Effector memory CD8-positive, alpha-beta T cell (primary cell): ENCODE data around the gene SEMA6A.

Experiments used
- ATAC-seq: fragments of 150-1000 bp; cut with Tn5 transposase; replicated peaks from 2 replicates; pipeline ENCODE4 v1.10.0; 2021; ENCODE audit warnings: mild to moderate bottlenecking, moderate library complexity
- DNase-seq, 3 experiments: peaks; one replicate each; pipeline ENCODE4 v3.0.0; 2021
- H3K27ac Mint-ChIP-seq, 2 donors: one replicate each; pipeline ENCODE4 v1.8.0; 2022; ENCODE audit warnings: mild to moderate bottlenecking in 2 of 2, mixed read lengths in 2 of 2, moderate library complexity in 2 of 2
- H3K27me3 Mint-ChIP-seq, 2 donors: one replicate each; pipeline ENCODE4 v1.8.0; 2022; ENCODE audit warnings: mixed read lengths in 2 of 2
- H3K36me3 Mint-ChIP-seq: one replicate; pipeline ENCODE4 v1.8.0; 2022; ENCODE audit warnings: mild to moderate bottlenecking, moderate library complexity, mixed read lengths; ENCODE audit not compliant: insufficient read depth
- H3K4me1 Mint-ChIP-seq, 2 donors: one replicate each; pipeline ENCODE4 v1.8.0; 2022; ENCODE audit warnings: low read depth in 2 of 2, mixed read lengths in 2 of 2
- H3K4me3 Mint-ChIP-seq, 2 donors: one replicate each; pipeline ENCODE4 v1.8.0; 2022; ENCODE audit warnings: mild to moderate bottlenecking in 2 of 2, mixed read lengths in 2 of 2, moderate library complexity in 2 of 2
- H3K9me3 Mint-ChIP-seq, 2 donors: one replicate each; pipeline ENCODE4 v1.8.0; 2022; ENCODE audit warnings: mixed read lengths in 2 of 2

Gene SEMA6A

DNA sequence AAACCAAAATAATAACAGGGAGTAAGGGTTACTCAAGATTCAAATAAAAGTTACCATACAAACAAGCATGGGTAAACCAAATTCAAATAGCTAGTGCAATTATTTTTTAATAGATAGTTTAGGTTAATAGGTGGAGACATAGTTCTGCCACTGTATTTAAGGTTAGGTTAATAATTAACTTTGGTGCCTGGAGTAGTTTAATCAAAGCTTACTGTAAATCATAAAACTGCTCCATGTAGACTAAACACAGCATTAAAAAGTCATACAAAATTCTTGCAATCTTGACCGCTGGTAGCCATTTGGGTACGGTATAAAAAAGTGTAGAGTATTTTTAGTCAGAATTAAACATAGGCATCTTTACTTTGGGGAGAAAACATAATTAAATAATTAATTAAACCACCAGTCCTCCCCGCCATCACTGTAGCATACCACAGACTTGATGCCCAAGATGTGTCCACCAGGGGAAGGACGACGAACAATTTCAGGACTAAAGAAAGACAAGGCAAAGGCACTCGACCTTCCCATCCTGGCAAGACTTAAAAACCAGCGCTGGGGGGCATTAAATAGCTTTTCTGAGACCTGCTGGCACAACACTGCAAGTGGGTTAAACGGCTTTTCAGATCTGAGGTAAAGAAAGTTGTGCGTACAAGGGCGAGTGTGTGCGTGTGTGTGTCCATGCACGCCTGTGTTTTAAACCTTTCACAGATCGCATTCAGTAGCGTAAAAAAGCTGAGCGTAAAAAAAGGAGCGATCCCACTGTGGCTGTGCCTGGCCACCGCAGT, 2.9 kb downstream of the SEMA6A start:
- Mint-ChIP-seq H3K27ac (no peak overlapping the region), H3K4me1 (peaks cover 15% of the 10 kb centered on the region in 2 donors), H3K36me3 (peaks cover 2% of the 10 kb centered on the region), H3K4me3 (no peak overlapping the region), H3K27me3 (peaks cover 76 to 83% of the 10 kb centered on the region in 2 donors), H3K9me3 (peaks cover 0 to 3% of the 10 kb centered on the region in 2 donors)
- ATAC-seq (no peak), DNase-seq (no peak)

DNA sequence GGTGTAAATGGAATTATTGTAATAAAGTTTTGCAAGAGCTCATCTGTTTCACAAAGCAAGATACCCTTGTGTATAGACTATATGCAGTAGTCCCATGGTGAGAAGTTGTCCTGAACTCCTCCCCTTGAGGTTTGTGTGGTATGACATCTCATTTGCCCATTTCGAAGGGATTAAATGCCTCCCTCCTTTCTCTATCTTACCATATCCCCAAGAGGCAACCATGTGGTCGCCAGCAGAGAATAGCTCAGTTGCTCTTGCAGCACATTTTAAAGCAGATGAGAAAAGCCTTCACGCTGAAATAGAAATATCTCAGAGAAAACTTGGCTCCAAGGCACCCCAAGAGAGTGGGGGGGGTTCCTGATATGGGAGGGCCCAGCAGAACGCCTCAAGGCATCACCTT, 4.6 kb downstream of the SEMA6A start:
- Mint-ChIP-seq H3K27ac (no peak overlapping the region), H3K36me3 (peaks cover 2% of the 10 kb centered on the region), H3K4me3 (no peak overlapping the region), H3K27me3 (peaks cover 66 to 75% of the 10 kb centered on the region in 2 donors), H3K4me1 (peaks cover 7 to 9% of the 10 kb centered on the region in 2 donors), H3K9me3 (peaks cover 0 to 3% of the 10 kb centered on the region in 2 donors)
- no peak for ATAC-seq
- no peak for DNase-seq

DNA sequence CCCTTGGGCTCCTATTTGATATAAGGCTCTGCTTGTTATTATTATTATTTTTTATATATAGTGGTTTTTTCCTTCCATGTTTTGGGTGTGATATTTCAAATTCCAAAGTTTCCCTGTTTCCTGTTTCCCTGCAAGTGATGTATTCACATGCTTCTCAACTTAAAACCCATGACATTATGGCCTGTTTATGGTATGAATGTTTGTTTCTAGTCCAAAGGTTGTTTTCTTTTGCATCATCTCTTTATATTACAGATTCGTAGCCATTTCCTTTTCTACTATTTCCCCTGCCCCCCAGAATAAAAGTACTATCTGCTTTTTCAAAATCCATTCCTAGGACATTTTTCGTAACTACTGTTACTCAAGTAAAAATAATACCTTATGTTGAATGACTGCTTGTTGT, 7.5 kb downstream of the SEMA6A start:
- H3K4me1 Mint-ChIP-seq = no peaks in the 10 kb centered on the region
- DNase-seq = no peak
- H3K36me3 Mint-ChIP-seq = no peaks in the 10 kb centered on the region
- H3K27me3 Mint-ChIP-seq = peaks cover 37 to 50% of the 10 kb centered on the region in 2 donors
- peaks cover 0 to 3% of the 10 kb centered on the region in 2 donors for H3K9me3 Mint-ChIP-seq
- ATAC-seq = no peak
- no peak overlapping the region for H3K27ac Mint-ChIP-seq
- no peak overlapping the region for H3K4me3 Mint-ChIP-seq

DNA sequence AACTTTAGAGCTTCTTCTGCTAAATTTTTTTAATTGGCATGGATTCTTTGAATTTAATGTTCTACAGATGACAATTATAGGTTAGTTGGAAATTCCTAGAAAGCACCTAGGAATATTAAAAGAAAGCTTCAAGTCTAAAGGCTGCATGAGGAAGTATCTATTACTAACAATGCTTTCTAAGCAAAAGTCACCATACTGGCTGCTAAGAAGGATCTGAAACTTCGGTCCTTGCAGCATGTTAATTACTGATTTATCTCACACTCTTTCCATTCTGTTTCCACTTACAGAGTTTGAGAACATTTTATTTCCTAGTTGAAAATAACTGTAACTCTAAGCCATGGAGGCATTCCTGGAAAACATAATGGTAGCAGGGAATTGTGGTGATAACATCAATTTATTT, 8.4 kb downstream of the SEMA6A start:
- Mint-ChIP-seq H3K4me1 (peaks cover 0 to 4% of the 10 kb centered on the region in 2 donors), H3K9me3 (peaks cover 0 to 3% of the 10 kb centered on the region in 2 donors), H3K36me3 (no peaks in the 10 kb centered on the region), H3K4me3 (no peak overlapping the region), H3K27me3 (peaks cover 28 to 43% of the 10 kb centered on the region in 2 donors), H3K27ac (no peak overlapping the region)
- DNase-seq (no peak), ATAC-seq (no peak)

DNA sequence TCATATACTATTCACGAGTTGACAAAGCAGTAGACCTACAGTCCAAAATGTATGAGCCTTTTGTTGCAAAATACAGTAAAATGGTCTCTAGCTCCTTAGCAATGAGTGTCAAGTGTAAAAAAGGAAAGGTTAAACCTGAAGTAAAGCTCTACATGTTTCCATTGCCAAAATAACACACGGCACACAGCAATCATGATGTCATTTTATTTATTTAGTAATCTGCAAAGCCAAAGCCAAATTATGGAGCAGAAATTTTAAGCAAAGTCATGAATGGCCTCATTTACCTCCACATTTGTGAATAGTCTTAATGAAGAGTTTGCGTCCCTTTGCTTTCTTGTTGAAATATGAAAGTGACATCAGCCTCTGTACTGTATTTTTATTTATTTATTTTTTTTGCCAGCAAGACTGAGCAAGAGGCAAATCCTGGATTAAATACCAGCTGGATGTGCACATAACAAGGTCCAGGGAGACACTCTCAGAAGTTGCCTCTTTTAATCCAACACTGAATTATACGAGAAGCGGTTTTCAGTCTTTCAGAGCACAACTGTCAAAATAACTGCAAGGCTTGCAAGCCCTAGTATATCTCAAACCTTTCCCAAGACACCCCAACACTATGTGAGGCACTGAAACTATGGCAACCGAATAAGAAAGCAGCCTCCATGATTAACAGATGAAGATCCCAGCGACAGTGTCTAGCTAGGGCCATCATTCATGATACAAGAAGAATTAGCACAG, 9.7 kb downstream of the SEMA6A start:
- Mint-ChIP-seq H3K27me3 (peaks cover 20 to 29% of the 10 kb centered on the region in 2 donors), H3K4me3 (no peak overlapping the region), H3K36me3 (no peaks in the 10 kb centered on the region), H3K27ac (no peak overlapping the region), H3K9me3 (peaks cover 0 to 3% of the 10 kb centered on the region in 2 donors), H3K4me1 (peaks cover 0 to 4% of the 10 kb centered on the region in 2 donors)
- ATAC-seq (no peak), DNase-seq (no peak)

DNA sequence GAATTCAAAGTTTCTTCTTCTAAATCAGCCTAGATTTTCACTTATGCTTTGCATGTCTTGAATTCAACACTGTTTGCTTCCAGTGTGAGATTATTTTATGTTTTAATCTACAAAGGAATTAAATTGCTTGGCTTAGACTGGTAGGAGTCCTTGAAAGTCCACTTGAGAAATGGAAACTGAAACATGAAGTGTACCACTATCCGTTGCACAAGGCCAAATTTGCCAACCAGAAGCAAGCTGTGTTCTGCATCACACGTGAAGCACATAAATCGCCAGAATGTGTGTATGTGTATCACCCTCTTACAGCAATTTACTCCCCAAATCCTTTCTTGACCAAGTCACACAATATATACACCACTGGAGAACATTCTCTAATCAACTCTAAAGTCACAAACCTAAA, 10.3 kb downstream of the SEMA6A start:
- H3K27ac Mint-ChIP-seq = no peak overlapping the region
- no peak overlapping the region for H3K4me3 Mint-ChIP-seq
- DNase-seq = no peak
- ATAC-seq = no peak
- peaks cover 0 to 4% of the 10 kb centered on the region in 2 donors for H3K4me1 Mint-ChIP-seq
- H3K27me3 Mint-ChIP-seq = peaks cover 20 to 23% of the 10 kb centered on the region in 2 donors
- H3K9me3 Mint-ChIP-seq = peaks cover 0 to 3% of the 10 kb centered on the region in 2 donors
- H3K36me3 Mint-ChIP-seq = no peaks in the 10 kb centered on the region

DNA sequence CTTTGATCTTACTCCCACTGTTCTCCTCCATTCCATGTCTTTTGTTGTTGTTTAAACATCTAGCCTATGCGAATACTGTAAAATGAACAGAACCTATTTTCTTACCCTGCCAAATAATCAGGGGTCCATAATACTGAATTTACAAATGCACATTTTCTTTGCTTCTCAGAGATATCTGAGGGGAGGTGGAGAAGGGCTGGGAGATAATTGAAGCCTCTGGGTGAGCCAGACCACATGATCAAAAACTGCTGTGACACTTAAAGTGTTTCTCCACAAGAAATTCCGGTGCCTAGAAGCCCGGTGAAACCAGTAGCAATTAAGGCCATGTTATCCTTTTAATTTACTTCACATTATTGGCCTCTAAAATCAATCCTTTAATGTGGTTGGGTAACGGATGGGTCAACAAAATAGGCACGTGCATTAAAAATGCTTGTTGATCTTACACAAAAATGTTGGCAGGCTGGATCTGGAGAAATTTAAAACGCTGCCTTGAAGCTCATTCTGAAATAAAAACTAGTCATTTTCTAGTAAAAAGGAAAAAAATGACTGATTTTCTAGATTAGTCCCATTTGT, 10.8 kb downstream of the SEMA6A start:
- no peaks in the 10 kb centered on the region for H3K36me3 Mint-ChIP-seq
- H3K4me1 Mint-ChIP-seq = peaks cover 0 to 4% of the 10 kb centered on the region in 2 donors
- no peak overlapping the region for H3K27ac Mint-ChIP-seq
- ATAC-seq = no peak
- H3K27me3 Mint-ChIP-seq = peaks cover 18 to 19% of the 10 kb centered on the region in 2 donors
- DNase-seq = no peak
- H3K9me3 Mint-ChIP-seq = no peaks in the 10 kb centered on the region
- H3K4me3 Mint-ChIP-seq = no peak overlapping the region

DNA sequence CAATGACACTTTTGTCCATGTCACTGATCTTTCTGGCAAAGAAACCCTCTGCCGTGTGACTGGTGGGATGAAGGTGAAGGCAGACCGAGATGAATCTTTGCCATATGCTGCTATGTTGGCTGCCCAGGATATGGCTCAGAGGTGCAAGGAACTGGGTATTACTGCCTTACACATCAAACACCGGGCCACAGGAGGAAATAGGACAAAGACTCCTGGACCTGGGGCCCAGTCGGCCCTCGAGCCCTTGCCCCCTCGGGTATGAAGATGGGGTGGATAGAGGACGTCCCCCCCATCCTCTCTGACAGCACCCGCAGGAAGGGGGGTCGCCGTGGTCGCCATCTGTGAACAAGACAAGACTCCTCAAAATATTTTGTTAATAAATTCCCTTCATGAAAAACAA, 12.0 kb downstream of the SEMA6A start:
- ATAC-seq = no peak
- no peak overlapping the region for H3K4me3 Mint-ChIP-seq
- no peaks in the 10 kb centered on the region for H3K9me3 Mint-ChIP-seq
- DNase-seq = no peak
- no peak overlapping the region for H3K27ac Mint-ChIP-seq
- peaks cover 0 to 4% of the 10 kb centered on the region in 2 donors for H3K4me1 Mint-ChIP-seq
- peaks cover 12 to 16% of the 10 kb centered on the region in 2 donors for H3K27me3 Mint-ChIP-seq
- H3K36me3 Mint-ChIP-seq = no peaks in the 10 kb centered on the region

DNA sequence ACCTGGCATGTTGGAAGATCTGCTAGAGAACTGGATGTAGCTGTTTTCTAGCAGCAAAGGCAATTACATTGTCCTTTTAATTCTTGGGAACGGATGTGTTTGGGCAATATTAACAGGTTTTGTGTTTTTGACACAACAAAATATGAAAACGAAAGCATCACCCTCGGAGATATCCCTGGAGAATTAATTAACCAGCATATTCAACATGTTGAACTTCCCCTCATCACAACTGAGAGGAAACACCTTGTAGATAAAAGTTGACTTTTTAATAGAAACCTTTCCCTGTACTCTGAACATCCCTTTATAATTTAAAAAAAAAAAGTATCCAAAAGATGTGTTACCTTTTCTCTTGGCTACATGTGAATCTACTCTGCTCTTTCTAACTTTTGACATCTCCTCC, 13.0 kb downstream of the SEMA6A start:
- Mint-ChIP-seq H3K4me3 (no peak overlapping the region), H3K36me3 (no peaks in the 10 kb centered on the region), H3K27me3 (peaks cover 2 to 16% of the 10 kb centered on the region in 2 donors), H3K27ac (no peak overlapping the region), H3K9me3 (no peaks in the 10 kb centered on the region), H3K4me1 (peaks cover 0 to 4% of the 10 kb centered on the region in 2 donors)
- DNase-seq = no peak
- ATAC-seq = no peak

DNA sequence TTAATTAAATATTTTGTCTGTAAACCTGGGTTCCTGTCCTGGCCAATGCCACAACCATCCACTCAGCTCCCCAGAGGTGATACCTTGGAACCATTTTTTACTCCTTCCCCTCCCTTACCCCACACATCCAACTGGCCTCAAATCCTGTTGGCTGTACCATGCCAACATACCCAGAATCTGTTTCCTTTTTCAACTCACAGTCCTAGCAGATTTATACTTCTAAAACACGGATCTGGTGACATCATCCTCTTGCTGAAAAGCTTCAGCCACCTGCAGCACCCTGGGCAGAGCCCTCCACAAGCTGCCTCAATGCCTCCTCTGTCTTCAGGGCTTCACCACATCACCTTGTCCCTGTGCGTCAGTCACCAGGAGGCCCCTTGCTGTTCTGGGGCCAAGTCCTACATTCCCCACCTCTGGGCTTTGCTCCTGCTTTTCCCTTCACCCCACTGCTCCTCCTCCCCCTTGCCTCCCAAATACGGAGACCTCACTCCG, 14.9 kb downstream of the SEMA6A start:
- peaks cover 0 to 16% of the 10 kb centered on the region in 2 donors for H3K27me3 Mint-ChIP-seq
- no peak overlapping the region for H3K27ac Mint-ChIP-seq
- DNase-seq (no peak), ATAC-seq (no peak)
- peaks cover 0 to 4% of the 10 kb centered on the region in 2 donors for H3K4me1 Mint-ChIP-seq
- no peak overlapping the region for H3K4me3 Mint-ChIP-seq
- H3K36me3 Mint-ChIP-seq = no peaks in the 10 kb centered on the region
- no peaks in the 10 kb centered on the region for H3K9me3 Mint-ChIP-seq

DNA sequence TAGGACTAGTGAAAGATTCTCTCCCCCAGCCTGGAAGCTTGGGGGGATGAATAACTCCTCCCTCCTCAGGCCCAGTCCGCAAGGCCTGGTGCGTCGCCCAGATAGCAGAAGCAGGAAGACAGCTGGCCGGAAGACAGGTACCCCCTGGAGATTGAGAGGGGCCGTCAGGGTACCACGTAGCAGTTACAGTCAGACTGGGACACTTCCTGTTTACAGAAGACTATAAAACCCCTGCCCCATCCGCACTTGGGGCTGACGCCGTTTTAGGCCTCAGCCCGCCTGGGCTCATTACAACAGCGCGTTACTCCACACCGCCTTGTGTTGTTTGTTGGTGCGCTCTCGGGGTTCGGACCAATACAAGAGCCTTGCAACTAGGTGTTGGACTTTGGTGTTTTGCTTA, 15.4 kb downstream of the SEMA6A start:
- peaks cover 0 to 16% of the 10 kb centered on the region in 2 donors for H3K27me3 Mint-ChIP-seq
- H3K4me1 Mint-ChIP-seq = peaks cover 0 to 4% of the 10 kb centered on the region in 2 donors
- no peaks in the 10 kb centered on the region for H3K9me3 Mint-ChIP-seq
- no peak for ATAC-seq
- no peak overlapping the region for H3K27ac Mint-ChIP-seq
- no peak for DNase-seq
- no peak overlapping the region for H3K4me3 Mint-ChIP-seq
- H3K36me3 Mint-ChIP-seq = no peaks in the 10 kb centered on the region

DNA sequence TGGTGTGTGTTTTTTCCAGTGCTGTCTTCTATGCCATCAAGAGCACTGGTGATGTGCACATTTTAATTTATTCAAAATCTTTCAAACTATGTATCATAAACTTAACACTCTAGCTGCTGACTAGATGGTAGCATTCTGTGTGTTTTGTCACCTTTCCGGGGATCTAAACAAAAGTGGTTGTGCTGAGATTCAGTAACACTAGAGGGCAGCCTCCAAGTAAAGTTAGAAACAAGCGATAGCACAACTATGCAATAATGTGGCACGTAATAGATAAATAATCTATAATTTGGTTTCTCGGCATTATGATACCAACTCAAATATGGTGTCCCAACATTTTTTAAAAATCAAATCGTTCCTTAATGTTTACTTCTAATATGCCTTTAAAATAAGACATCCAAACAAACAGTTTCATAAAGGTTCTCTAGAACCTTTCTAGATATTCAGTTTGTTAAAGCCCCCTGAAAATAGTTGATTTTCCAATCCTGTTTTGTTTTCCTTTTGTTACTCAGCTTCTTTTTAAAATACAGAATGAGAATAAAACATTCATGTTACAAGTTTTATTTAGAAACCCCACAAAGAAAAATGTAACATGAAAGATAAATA, 16.9 kb downstream of the SEMA6A start:
- ATAC-seq = no peak
- no peak overlapping the region for H3K4me3 Mint-ChIP-seq
- no peak overlapping the region for H3K27ac Mint-ChIP-seq
- H3K36me3 Mint-ChIP-seq = no peaks in the 10 kb centered on the region
- peaks cover 0 to 16% of the 10 kb centered on the region in 2 donors for H3K27me3 Mint-ChIP-seq
- H3K4me1 Mint-ChIP-seq = peaks cover 0 to 4% of the 10 kb centered on the region in 2 donors
- DNase-seq = no peak
- no peaks in the 10 kb centered on the region for H3K9me3 Mint-ChIP-seq

DNA sequence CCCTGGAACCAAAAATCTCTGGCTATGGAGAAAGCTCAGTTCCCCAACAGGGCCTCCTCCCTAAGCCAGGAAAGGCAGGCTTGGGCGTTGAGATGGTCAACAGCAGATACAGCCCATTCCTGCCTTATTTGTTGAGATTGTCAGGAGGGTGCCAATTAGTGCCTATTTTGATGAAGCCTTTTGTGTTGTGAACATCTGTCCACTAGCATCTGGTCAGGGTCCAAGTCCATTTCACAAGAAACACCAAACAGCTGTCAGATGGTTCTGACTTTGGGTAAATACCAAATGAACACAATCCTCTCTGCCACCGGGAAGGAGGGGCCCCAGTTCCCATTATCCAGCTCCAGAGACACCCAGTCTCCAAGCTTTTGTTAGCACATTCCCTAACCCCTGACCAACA, 19.9 kb downstream of the SEMA6A start:
- H3K36me3 Mint-ChIP-seq = no peaks in the 10 kb centered on the region
- H3K27me3 Mint-ChIP-seq = peaks cover 0 to 9% of the 10 kb centered on the region in 2 donors
- H3K4me1 Mint-ChIP-seq = no peaks in the 10 kb centered on the region
- no peaks in the 10 kb centered on the region for H3K9me3 Mint-ChIP-seq
- H3K4me3 Mint-ChIP-seq = no peak overlapping the region
- DNase-seq (no peak), ATAC-seq (no peak)
- no peak overlapping the region for H3K27ac Mint-ChIP-seq
